ENCODE measurements around the gene CBLB.
"Not testable (repeated sequence)": the region's sequence is repeated elsewhere in the genome, so short reads cannot be mapped to it uniquely, and the experiment has no call there.

CBLB gene

GRCh38 chr3:105816833-105817232 is 52.0 kb downstream of the CBLB start:
- no peak for DNase-seq (ENCODE audit: low spot score)

GRCh38 chr3:105815331-105815730 is 53.5 kb downstream of the CBLB start:
- not testable (repeated sequence) for DNase-seq (ENCODE audit: low spot score)

GRCh38 chr3:105813710-105814109 is 55.1 kb downstream of the CBLB start:
- DNase-seq (ENCODE audit: low spot score), result no peak

GRCh38 chr3:105812194-105812586 is 56.6 kb downstream of the CBLB start:
- peak; percentile 26 for DNase-seq (ENCODE audit: low spot score)

GRCh38 chr3:105811518-105812193 is 57.2 kb downstream of the CBLB start:
- DNase-seq (ENCODE audit: low spot score), result no peak

GRCh38 chr3:105809208-105809888 is 59.5 kb downstream of the CBLB start:
- DNase-seq (ENCODE audit: low spot score), result no peak

GRCh38 chr3:105807701-105808100 is 61.1 kb downstream of the CBLB start:
- DNase-seq (ENCODE audit: low spot score), result no peak

GRCh38 chr3:105807146-105807545 is 61.7 kb downstream of the CBLB start:
- DNase-seq (ENCODE audit: low spot score), result no peak

- peak; percentile 43 for DNase-seq (ENCODE audit: low spot score)
Measured at GRCh38 chr3:105806359-105806758, 62.5 kb downstream of the CBLB start.

GRCh38 chr3:105805404-105805803 is 63.4 kb downstream of the CBLB start:
- no peak for DNase-seq (ENCODE audit: low spot score)

GRCh38 chr3:105802118-105802706 is 66.6 kb downstream of the CBLB start:
- no peak for DNase-seq (ENCODE audit: low spot score)

- DNase-seq (ENCODE audit: low spot score), result no peak
Measured at GRCh38 chr3:105801397-105801796, 67.4 kb downstream of the CBLB start.

- no peak for DNase-seq (ENCODE audit: low spot score)
Measured at GRCh38 chr3:105800320-105800719, 68.5 kb downstream of the CBLB start.

GRCh38 chr3:105799286-105799685 is 69.5 kb downstream of the CBLB start:
- no peak for DNase-seq (ENCODE audit: low spot score)

- no peak for DNase-seq (ENCODE audit: low spot score)
Measured at GRCh38 chr3:105798381-105798934, 70.4 kb downstream of the CBLB start.

- DNase-seq (ENCODE audit: low spot score), result no peak
Measured at GRCh38 chr3:105793040-105793439, 75.8 kb downstream of the CBLB start.

GRCh38 chr3:105791919-105792786 is 76.7 kb downstream of the CBLB start:
- DNase-seq (ENCODE audit: low spot score), result peak; percentile 86

GRCh38 chr3:105791131-105791530 is 77.7 kb downstream of the CBLB start:
- peak; percentile 41 for DNase-seq (ENCODE audit: low spot score)

- no peak for DNase-seq (ENCODE audit: low spot score)
Measured at GRCh38 chr3:105790534-105790933, 78.3 kb downstream of the CBLB start.

GRCh38 chr3:105788593-105788992 is 80.2 kb downstream of the CBLB start:
- DNase-seq (ENCODE audit: low spot score), result no peak

GRCh38 chr3:105787453-105787852 is 81.4 kb downstream of the CBLB start:
- DNase-seq (ENCODE audit: low spot score), result no peak

- DNase-seq (ENCODE audit: low spot score), result no peak
Measured at GRCh38 chr3:105786990-105787389, 81.8 kb downstream of the CBLB start.

Measured in AG20443 (cell line).